Lower leg skin (tissue), 3 donors: ENCODE data around the gene RGL4.

ENCODE experiments used
- CTCF ChIP-seq, 3 donors: fragments of 450-650 bp; IDR thresholded peaks; one replicate each; pipeline ENCODE4 v1.5.1; 2016; ENCODE audit warnings: antibody characterized with exemption in 3 of 3, mild to moderate bottlenecking in 3 of 3, moderate library complexity in 2 of 3
- POLR2A ChIP-seq, 2 donors: fragments of 450-650 bp; IDR thresholded peaks; one replicate each; pipeline ENCODE4 v1.6.1; 2016 to 2017; ENCODE audit warnings: antibody characterized with exemption in 2 of 2, mild to moderate bottlenecking in 1 of 2, moderate library complexity in 1 of 2

DNA sequence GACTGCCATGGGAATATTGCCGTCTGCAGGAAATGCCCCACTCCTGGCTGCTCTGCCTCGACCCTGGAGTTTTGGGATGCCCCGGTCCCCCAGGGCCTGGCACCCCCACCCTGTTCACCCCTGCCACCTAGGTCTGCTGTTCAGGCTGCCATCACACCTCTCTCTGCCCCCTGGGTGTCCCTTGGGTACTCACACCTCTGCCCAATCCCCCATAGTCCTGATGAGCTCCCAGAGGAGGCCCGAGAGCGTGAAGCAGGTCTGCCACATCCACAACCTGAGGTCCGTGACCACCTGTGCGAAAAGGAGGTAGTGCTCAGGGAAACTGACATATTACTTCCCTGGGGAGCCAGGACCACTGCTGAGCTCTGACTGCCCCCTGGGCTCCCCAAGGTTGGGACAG is 38.5 kb upstream of the RGL4 start:
- TF ChIP-seq POLR2A (IDR thresholded peaks at IDR 0.05): no peak
- TF ChIP-seq CTCF (IDR thresholded peaks at IDR 0.05): no peak
